ENCODE results near the gene LYRM4.

The LYRM4 gene

GRCh38 chr6:5167501-5167900 is 93.2 kb downstream of the LYRM4 start:
- DNase-seq, result peak in 1 of 2 experiments; percentile 20

GRCh38 chr6:5164092-5164491 is 96.7 kb downstream of the LYRM4 start:
- no peak for DNase-seq

GRCh38 chr6:5163247-5163646 is 97.5 kb downstream of the LYRM4 start:
- no peak for DNase-seq

DNA sequence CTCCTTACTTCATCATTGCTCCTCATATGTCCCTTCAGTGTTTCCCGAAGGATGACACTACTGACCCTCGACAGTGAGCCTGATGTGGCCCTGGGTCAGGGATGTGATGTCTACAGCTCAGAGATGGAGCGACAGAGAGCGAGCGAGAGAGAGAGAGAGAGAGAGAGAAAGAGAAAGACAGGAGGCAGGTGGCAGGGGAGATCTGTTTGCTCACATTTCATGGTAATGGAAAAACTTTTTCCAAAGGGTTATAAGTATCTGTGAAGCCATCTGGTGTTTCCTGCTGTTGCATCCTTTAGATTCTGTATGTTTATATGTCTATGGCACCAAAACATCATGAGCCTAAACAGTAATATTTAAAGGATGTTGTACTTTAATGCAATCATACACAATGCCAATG is 98.4 kb downstream of the LYRM4 start:
- no peak for DNase-seq

- DNase-seq, result no peak
These were observed 100.5 kb downstream of the LYRM4 start for GRCh38 chr6:5160206-5160605.

DNA sequence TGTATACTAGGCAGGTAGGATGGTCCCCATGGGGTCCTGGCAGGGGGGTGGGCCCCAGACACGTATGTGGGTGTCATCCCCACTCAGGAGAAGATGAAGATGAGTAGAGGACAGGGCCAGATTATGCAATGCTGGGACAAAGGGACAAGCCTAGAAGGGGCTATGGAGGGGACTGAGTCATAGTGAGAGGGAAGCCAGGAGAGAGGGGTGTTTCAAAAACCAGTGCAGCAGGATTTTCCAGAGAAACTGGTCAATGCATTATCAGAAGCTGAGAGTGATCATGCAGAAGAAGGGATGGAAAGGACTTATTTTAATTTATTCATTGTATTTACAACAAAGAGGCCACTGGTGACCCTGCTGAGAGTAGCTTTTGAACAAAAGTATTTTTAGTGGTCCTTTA is 101.6 kb downstream of the LYRM4 start:
- DNase-seq, result no peak

GRCh38 chr6:5158180-5158579 is 102.6 kb downstream of the LYRM4 start:
- DNase-seq, result no peak

DNA sequence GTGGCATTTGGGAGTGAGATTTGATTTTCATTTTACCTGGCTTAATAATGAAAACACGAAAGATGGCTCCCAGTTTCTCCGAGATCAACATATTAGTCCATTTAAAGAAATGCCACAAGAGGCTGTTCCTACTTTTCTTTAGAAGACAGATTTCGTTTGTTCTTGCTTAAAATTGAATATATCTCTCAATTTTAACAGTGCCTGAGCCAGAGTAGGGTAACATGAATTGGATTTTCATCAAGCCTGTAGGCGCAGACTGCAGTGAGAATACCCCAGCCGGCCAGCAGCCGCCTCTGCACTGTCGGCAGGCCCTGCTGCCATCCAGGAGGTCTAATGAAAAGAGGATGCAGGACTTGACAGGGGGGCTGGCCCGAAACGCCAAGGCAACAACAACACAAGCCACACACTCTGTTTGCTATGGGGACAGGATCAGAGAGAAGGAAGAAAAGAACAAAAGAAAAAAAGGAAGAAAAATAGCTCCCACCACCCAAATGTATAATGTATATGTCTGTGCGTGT is 103.1 kb downstream of the LYRM4 start:
- DNase-seq, result no peak

GRCh38 chr6:5156627-5157026 is 104.1 kb downstream of the LYRM4 start:
- DNase-seq, result no peak

DNA sequence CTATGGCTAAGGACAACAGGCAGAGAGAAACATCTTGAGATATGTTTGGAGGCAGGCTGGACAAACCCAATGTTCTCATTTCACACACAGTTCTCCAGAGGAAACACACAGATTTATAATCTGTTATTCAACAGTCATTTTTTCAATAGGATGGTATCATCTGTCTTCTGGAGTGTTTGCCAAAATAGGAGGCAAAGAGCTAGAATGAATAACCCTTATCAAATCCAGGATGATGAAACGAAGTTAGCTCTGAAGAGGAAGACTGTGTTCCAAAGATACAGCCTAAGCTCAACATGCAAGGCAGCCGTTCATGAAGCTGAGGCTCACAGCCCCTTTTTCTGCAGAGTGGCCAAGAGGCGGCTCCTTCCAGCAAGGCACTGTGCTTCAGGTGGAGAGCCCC is 104.8 kb downstream of the LYRM4 start:
- DNase-seq, result no peak

DNA sequence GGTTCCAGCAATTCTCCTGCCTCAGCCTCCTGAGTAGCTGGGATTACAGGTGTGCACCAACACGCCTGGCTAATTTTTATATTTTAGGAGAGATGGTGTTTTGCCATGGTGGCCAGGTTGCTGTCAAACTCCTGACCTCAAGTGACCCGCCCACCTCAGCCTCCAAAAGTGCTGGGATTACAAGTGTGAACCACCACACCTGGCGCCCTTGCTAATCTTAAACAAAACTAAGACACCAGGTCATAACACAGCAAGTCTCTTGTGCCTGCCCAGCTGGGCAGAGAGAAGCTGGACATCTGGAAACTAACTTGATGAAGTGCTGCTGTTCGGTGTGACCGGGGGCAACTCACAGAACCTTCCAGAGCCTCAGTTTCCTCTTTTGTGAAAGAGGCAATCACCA is 107.6 kb downstream of the LYRM4 start:
- DNase-seq, result no peak

DNA sequence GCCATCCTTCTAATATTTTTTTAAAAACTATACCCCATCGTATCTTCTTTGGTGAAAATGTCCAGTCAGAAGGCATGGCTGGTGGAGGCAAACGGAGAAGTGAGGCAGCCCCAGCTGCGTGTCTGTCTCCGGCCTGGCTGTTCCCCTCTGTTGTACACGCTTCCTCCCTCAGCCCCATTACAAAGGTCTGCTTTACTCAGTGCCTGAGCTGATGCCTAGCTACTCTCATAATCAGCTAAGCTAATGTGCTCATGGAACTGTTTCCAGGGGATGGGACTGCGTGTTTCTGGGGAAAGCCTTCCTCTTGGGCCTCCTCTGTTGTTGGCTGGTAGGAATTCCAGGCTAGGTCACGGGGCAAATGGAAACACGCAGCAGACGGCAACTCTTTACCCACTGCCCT is 108.3 kb downstream of the LYRM4 start:
- DNase-seq, result no peak

DNA sequence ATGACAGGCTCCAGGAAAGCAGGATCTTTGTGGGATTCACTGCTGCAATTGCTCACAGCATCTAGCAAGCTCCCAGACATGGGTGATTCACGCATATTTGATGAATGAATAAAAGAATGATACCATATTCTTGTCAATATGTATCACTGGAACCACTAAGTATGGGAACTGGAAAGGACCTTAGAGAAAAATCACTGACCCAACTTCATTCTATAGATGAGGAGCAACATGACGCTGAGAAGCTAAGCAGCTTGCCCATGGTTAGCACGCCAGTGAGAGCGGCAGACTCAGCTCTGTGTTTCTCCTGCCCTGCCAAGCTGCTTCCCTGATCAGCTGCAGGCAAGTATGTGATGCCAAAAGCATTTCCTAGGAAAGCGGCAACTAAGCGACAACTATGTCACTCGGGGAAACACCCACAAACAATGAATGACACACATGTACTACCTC is 108.8 kb downstream of the LYRM4 start:
- no peak for DNase-seq

DNA sequence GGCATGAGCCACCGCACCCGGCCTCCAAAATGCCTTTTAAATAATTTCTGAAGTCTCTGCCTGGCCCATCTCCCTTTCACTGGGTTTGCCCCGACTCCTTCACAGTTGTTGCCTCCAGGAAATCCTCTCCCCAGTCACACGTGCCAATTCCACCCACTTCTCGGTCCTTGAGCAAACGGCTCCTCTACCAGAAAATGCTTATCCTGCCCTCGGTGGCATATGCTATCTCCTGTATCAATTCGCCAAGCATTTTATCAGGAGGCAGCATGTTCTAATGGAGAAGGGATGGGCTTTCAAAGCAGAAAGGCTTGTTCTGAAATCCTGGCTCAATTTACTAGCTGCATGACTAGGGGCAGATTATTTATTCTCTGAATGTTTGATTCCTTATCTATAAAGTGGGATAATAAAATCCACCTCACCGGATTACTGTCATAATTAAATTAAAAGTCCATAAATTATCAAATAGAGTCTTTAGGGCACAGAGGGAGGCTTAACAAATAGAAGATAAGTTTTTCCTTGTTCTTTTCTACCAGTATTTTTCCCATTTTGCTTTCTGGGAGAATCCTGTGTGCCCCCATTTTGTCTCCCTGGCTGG is 109.3 kb downstream of the LYRM4 start:
- no peak for DNase-seq

- DNase-seq, result no peak
These were observed 110.1 kb downstream of the LYRM4 start for GRCh38 chr6:5150551-5151075.

DNA sequence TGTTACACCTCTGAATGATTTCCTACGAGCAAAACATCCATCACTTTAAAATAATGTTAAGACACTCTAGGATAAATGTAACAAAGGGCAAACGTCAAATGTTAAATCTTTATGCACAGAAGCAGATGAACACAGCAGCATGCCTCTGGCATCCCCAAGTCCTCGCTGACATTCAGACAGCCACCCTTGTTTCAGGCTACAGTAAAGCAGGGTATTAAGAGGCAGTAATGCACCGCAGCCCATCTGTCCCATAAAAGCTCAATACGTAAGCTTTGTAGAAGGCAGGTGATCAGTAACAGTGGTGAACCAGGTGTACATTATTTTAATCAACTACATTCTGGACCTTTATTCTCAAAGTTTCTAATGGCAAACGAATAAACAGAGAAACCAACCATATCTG is 110.9 kb downstream of the LYRM4 start:
- no peak for DNase-seq

DNA sequence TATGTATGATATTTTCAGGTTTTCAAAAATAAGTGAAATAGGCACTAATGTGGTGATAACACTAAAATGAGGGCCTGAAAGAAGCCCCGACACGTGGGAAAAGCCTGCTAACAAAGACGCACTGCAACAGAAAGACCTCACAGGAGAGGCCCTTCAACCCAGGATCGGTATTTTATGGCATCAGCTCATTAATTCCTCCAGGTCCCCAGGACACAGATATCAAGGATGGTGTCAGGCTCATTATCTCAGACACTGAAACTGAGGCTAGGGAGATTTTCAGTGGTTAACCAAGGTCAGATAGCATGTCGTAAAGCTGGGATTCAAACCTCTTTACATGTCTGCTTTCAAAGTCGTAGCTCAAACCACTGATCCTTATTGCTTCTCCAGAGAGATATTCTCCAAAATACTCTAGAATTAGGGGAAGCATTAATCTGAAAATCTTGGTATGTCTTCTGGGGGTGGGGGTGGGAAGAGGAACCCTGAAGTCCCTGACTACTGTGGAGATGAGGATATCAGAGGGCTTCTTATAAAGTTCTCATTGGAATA is 111.5 kb downstream of the LYRM4 start:
- no peak for DNase-seq

- no peak for DNase-seq
These were observed 114.4 kb downstream of the LYRM4 start for GRCh38 chr6:5146398-5146797.

DNA sequence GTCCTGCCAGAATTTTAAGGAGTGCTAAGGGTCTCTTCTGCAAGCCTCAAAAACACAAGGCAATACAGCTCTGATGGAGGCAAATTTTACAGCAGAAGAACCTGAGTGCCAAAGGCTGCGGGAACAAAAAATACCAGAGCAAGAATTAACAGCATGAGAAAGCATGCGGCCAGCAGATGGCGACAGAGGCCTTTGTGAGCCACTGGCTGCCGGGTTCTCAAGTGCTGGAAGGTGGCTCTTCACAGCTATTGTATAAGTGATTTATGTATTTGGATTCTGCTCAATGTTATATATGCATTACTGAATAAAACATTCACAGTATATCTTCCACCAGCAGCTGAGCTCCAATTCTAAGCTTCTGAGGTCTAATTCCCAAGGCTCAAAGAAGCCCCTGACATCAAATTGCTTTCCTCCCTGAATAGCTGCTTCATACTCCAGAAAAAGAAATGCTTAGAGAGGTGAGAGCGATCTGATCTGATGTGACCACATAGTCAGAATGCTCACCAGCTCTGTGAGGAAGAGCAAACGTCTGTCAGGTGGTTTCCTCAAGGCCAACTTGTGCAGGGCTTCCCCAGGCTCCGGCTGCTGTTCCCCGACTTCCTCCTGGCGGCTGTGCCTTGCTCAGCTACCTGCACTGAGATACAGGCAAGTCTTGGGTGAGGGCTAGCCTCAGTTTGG is 117.0 kb downstream of the LYRM4 start:
- DNase-seq, result peak; percentile 81 to 84

GRCh38 chr6:5142915-5143314 is 117.8 kb downstream of the LYRM4 start:
- no peak for DNase-seq

GRCh38 chr6:5142131-5142530 is 118.6 kb downstream of the LYRM4 start:
- no peak for DNase-seq

- DNase-seq, result no peak
These were observed 119.7 kb downstream of the LYRM4 start for GRCh38 chr6:5141046-5141445.

DNA sequence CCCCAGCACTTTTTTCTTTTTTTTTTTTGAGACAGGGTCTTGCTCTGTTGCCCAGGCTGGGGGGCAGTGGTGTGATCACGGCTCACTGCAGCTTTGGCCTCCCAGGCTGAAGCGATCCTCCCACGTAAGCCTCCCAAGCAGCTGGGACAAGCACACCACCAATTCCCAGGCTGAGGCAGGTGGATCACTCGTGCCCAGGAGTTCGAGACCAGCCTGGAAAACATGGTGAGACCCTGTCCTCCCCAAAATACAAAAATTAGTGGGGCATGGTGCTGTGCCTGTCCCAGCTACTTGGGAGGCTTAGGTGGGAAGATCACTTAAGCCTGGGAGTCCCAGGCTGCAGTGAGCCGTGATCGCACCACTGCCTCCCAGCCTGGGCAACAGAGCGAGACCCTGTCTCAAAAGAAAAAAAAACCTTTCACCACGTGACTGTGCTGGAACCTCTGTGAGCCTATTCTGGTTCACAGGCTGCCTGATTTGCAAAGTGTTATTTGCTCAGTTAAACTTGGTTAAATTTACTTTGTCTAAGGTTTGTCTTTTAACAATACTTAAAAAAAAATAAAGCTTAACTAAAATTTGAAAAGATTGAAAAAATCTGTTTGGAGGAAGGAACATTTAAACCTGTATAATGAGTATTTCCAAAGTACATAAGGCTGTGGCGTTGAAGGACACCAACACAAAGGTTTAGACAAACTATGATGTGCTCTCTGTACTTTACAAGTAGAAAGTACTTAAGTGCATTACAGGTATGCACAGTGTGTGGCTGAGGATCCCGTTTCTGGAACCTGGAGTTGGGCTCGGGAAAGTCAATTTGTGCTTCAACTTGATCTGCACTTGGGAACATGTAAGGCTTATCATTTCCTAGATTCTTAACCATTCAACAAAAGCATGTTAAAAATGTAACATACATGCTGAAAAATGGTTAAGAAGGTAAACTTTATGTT is 120.7 kb downstream of the LYRM4 start:
- no peak for DNase-seq

Data from NCI-H2081 (cell line).